B cell (primary cell): ENCODE data around the gene MCTP1.

Experiments
- EZH2 ChIP-seq: IDR thresholded peaks from 2 replicates; pipeline ENCODE4 v1.6.1; 2012; ENCODE audit warnings: borderline replicate concordance, low read depth, mild to moderate bottlenecking, moderate library complexity, low read length; ENCODE audit not compliant: insufficient read depth, poor library complexity, severe bottlenecking
- TF ChIP-seq, protein P1 (sequence below): fragments of 200-600 bp; IDR thresholded peaks from one replicate; pipeline ENCODE4 v1.8.0; 2022; ENCODE audit warnings: antibody characterized with exemption, mild to moderate bottlenecking

DNA sequence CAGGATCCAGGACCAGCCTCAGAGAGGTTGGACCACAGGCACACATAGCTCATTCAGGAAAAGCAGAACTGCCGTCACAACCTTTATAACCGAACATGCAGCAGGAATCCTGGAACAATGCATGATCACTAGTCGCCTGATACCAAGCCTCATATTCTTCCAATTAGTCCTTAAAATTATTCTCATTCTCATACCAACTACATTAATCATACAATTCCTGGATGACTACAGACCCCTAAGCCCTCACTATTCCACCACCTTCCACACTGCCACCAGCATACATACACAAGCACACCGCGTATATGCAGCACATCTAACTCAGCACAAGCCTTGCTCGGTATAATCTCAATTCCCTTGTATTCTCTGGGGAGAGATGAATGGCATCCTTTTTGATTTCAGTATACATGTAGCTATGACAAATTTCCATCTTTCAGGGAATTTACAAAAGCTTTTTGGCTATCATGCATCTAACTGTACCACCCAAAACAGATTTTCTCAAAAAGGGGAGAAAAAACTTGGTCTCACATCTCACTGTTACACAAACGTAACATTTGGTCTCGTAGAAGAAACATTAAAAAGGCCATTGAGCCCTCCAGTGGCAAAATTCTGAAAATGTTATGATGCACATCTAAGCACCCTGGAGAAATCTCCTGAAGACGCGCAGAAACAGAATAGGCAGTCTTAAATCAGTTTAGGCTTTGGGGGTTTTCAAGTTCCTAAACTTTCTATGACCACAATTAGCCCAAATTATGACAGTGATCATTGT, 46.2 kb downstream of the MCTP1 start:
- TF ChIP-seq EZH2 = no peak
- TF ChIP-seq, protein P1, sequence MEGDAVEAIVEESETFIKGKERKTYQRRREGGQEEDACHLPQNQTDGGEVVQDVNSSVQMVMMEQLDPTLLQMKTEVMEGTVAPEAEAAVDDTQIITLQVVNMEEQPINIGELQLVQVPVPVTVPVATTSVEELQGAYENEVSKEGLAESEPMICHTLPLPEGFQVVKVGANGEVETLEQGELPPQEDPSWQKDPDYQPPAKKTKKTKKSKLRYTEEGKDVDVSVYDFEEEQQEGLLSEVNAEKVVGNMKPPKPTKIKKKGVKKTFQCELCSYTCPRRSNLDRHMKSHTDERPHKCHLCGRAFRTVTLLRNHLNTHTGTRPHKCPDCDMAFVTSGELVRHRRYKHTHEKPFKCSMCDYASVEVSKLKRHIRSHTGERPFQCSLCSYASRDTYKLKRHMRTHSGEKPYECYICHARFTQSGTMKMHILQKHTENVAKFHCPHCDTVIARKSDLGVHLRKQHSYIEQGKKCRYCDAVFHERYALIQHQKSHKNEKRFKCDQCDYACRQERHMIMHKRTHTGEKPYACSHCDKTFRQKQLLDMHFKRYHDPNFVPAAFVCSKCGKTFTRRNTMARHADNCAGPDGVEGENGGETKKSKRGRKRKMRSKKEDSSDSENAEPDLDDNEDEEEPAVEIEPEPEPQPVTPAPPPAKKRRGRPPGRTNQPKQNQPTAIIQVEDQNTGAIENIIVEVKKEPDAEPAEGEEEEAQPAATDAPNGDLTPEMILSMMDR = no peak
